GM19324 (cell line): ENCODE results near the gene KRTAP12-1.

Experiments used
- ATAC-seq: cut with Tn5 transposase; IDR thresholded peaks from one replicate; pipeline ENCODE4 v1.9.1; 2021; ENCODE audit warnings: mild to moderate bottlenecking, moderate library complexity; ENCODE audit not compliant: unreplicated experiment, low FRiP score

The KRTAP12-1 gene

DNA sequence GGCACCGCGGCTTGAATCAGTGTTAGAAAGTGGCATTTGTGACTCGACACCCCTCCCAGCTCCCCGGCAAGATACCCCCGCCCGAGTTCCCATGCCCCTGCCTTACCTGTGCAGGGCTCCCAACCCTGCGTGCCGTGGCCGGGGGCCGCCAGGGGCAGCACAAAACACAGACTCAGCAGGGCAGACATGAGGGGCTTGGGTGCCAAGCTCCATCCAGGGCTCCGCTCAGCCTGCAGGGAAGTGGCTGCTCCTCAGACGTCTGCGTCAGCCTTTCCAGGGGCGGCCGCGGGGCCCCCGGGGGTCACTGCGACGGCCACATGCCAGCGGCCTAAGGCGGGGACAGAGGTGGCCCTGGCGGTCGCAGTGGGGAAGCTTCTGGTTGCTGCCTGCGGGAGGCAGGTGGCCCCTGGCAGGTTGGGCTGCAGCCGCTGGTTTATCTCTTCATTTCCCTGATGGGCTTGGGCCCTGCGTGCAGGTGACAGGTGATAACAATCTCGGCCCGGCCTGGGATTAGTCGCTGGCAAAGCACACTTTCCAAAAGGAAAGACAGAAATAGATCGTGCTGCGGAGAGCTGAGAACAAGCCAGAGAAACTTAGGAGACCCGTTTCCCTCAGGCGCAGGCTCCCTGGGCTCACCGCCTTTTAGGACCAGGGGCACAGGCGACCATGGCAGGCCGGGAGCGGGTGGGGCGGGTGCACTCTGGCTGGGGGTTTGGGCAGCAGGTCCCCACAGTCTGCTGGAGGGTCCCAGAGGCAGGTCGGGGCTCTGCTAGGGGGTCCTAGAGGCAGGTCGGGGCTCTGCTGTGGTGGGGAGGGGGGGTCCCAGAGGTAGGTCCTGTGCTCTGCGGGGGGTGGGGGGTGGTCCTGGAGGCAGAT is 29.6 kb upstream of the KRTAP12-1 start, which contains the start of gene TSPEAR:
TSS of gene TSPEAR (minus strand) at position 246 of the 876 bp plus-strand sequence. CDS start at position 188, 58 bp downstream.
- ATAC-seq = no peak

DNA sequence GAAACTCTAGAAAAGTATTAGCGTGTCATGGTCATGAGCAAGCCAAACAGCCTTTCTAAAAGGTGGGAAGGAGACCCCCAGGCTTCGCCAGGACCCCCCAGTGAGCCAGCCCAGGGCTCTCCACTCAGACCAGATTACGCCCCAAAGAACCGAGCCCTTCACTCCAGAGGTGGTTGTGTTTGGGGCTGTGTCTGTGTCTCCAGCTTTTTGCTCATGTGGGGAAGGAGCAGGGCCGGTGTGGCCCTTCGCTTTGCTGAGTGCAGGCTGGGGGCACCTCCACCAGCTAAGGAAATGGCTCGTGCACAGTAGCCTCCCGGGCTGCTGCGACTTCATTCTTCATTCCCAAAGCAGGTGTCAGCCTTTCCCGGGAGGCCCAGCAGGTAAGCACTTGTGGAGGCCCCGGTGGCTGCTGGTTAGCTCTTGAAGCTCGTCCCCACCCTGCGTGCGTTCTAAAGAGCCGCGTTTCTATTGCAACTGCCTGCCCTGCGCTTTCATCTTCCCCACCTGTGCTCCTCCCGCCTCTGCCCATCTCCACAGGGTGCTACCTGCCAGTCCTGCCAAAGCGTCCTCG is 28.9 kb upstream of the KRTAP12-1 start:
- ATAC-seq = no peak

DNA sequence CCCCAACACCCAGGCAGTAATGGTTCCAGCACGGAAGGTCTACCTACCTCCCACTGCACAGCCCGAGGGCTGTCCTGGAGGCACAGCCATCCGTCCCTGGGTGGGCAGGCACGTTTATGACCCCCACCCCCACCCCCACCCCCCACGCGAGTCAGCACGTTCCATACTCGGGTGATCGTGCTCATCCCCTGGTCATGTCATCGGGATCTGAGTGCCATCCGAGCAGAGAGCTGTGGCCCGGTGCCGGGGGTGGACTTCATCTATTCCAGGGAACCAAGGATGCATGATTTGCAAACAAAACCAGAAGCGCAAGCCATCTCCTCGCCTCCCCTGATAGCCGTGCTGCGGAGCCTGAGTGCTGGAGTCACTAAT is 28.3 kb upstream of the KRTAP12-1 start:
- no peak for ATAC-seq

DNA sequence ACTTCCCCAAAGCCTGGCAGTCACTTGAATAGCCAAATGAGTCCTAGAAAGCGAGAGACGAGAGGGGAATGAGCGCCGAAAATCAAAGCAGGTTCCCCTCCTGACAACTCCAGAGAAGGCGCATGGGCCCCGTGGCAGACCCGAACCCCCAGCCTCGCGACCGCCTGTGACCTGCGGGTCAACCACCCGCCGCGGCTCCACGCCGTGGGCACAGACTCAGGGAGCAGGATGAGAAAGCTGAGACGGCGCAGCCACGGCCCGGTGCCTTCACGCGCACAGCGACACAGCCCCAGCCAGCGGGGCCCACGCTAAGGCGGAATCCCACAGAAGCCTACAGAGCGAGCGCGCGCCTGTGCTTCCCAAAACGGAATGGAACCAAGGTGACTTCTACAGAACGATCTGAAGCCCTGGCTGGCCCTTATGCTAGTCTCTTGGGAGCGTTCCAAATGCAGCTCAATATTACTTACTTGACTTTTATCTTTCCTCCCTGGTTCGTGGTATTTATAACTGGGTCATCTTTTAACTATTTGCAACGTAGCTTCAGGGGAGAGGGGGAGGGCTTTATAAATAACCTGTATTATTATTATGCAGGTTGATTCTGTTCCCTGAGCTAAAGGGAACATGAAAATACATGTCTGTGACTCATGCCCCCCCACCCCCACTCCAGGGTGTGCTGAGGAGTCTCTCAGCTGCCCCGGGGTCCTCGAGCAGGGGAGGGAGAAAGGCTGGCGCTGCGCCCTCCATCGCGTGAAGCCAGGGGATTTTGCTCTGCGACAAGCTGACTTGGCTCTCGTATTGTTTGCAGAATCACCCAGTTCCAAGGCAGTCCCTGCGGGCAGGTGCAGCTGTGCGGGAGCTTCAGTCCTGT is 27.7 kb upstream of the KRTAP12-1 start:
- no peak for ATAC-seq

DNA sequence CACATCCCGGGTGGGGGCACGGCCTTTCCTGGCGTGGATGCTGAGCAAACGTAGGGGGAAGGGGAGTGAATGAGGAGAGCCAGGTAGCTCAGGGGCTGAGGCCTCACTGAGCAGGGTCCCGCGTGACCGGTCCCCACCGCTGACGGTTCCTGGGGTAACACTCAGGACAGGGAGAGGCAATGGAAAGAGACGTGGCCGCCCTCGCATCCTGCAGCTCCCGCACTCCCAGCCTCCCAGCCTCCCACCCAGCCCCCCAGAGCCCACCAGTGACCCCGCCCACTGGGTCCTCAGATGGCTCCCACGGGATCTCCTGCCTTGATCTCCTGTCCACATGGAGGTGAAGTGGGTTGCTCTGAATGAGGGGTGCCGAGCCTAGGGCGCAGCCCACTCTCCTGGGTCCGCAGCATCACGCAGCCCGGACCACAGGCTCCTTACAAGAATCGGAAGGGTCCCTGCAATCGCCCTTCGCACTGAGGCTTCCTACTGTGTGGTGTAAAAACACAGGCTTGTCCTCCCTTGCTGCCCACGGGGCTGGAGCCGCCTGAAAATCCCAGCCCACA is 27.0 kb upstream of the KRTAP12-1 start:
- no peak for ATAC-seq

DNA sequence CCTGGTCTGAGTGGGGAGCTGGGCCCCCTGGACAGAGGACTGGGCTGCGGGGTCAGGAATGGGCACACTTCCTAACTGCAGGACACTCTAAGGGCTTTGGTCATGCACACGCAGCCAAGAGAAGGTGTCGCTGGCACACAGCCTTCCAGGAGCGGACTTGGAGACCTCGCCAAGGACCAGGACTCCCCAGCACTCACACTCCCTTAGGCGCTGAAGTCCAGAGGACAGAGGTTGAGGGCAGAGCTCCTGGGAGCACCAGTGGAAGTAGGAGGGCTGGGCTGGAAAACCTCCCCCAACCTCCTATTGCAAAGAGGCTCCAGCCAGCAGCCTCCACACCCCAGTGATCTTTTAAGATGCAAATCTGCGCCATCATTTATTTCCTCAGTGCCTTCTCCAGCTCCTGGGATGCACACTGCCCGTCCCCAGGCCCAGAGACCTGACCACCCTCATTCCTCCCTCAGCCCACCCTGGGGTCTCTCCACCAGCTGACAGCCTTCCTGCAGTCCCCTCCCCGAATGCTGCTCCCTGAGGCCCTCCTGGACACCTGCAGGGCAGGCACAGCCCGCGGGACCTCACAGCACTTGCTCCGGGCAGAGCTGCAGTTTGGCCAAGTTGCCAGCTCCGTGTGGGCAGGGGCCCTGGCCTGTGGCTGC is 26.4 kb upstream of the KRTAP12-1 start:
- ATAC-seq = no peak

DNA sequence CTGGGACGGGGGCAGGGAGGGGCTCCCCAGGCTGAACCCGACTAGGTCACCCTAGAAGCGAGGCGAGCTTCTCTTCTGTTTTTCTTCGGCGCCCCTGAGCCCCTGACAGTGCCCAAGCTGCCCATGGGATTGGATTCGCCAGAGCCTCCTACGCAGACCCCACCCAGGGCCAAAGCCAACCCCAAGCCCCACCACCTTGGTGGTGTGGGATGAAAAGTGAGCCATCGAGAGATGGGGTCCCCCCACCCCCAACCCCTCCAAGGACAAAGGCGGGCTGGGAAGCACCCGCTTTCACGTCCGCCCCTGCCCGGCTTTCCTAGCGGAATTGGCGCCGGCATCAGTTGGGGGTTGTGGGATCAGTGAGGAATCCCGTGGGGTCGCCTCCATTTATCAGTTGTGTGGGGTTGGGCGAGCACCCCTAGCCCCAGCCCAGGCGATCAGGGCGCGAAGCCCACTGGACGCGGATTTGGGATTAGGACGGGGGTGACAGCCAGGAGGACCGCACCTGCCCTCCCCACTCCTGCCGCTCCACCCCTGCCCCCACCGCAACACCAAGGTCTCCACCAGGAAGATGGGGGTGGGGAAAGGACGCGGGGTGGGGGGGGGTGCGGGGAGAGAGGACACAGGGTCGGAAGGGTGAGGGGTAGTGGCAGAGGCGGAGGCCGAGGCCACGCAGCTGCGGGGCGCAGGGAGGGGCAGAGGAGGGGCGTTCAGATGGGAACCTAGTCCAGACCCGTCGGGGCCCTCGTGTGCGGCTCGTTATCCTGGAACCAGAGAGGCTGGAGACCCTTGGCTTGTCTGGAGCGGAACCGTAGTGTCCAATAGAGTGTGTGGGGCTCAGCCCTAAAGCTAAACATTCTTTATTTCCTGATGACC is 25.0 kb upstream of the KRTAP12-1 start:
- no peak for ATAC-seq

DNA sequence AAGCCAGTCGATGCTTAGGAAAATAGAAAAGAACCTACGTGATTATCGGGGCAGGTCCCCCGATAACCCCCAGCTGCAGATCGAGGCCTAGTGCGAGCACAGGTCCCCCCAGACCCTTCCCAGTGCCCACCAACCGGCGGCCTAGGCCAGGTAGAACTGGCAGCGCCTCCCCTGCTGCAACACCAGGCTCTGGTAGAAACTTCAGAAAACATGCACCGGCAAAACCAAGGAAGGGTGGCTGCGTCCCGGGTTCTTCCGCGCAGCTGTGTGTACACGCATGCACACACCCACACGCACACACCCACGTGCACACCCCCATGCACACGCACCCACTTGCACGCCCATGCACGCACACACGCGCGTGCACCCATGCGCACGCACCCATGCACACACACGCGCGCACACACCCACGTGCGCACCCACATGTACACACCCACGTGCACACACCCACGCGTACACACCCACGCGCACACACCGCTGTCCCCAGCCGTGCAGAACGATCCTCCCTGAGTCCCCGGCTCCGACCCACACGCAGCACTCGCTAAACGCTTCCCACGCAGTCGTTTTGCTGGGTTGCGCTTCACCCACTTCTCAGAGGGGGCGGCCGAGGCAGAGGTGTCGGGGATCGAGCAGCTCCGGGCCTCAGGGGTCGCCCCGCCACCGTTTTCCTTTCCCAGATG is 24.2 kb upstream of the KRTAP12-1 start:
- no peak for ATAC-seq

DNA sequence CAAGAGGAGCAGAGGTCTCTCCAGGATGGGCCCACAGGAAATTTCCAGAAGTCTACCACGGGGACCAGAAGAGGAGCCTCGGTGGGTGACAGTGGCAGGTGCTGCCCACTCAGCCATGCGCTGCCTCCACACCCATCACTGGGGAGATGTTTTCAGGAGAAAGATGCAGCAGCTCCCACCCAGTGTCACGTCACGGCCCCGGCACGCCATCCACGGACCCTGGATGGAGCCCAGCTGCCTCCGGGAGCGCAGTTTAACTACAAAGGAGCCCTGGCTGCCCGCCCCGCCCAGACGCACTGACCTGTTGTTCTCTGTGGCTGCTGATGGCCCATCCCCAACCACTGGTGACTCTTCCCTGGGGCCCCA is 22.7 kb upstream of the KRTAP12-1 start:
- no peak for ATAC-seq

DNA sequence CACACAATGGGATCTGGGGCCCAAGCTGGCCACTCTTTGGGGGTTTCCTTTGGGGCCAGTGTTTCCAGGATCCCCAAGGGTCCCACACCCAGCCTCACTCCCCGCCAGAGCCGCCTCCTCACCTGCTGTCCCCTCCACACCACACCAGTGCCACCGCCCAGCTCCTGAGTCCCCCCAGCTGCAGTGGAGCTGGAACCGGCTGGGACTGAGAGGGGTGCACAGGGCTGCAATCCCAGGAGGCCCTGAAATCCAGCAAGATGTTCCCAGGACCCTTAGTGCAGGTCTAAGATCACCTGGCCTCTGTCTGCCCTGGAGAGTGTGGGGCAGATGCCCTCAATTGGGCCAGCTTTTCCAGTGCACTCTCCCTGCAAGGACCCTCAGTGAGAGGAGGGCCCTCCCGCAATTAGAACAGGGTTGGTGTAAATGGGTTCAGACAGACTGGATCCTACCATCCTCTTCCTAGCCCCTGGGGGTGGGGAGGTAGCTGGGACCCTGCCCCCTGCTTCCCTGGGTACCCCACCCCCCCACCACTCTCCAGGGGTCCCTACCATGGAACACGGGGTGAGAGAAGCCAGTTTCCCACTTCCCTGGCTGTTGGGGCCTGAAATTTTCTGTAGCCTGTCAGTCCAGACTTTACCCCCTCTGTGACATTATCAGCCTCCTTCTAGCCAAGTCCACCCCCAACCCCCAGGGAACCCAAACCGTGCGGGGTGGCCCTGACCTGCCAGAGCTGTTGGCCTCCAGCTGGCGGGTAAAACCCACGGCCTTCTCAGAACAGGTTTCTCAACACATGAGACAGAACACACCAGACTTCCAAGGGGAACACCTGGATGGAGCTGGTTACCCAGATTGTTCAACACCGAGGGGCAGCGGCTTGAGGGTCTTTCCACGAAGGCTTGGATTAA is 22.0 kb upstream of the KRTAP12-1 start:
- no peak for ATAC-seq

DNA sequence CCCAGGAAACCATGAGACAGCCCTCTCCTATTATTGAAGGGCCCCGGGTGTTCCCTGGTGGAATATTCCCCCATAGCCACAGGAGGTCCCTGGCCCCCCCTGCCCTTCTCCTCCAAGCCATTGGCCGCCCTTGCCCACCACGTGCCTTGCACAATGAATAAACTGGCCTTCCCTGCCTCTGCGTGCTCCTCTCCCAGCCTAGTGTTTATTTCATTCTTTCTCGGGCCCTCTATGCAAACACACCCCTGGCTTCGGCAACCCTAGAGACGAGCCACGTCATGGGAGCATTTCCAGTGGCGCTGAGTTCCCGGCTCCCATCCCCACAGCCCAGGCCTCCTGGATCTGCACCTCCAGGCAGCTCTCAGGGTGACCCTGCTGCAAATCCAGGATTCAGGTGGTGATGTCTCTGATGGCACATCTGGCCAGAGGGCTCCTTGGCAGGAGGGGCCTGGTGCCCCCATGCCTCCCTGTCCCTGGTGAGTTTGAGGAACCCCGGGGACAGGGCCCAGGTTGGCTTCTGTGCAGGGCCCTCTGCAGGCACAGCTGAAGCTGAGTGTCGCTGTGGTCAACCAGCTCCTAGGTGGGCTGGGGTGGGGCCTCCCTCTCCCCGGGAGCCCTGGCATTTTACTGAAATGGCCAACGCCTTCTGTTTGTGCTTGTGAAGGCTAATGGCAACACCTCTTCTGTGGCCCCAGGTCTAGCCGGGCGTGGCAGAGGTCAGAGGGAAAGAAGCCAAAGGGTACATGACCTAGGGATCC is 21.2 kb upstream of the KRTAP12-1 start:
- no peak for ATAC-seq

DNA sequence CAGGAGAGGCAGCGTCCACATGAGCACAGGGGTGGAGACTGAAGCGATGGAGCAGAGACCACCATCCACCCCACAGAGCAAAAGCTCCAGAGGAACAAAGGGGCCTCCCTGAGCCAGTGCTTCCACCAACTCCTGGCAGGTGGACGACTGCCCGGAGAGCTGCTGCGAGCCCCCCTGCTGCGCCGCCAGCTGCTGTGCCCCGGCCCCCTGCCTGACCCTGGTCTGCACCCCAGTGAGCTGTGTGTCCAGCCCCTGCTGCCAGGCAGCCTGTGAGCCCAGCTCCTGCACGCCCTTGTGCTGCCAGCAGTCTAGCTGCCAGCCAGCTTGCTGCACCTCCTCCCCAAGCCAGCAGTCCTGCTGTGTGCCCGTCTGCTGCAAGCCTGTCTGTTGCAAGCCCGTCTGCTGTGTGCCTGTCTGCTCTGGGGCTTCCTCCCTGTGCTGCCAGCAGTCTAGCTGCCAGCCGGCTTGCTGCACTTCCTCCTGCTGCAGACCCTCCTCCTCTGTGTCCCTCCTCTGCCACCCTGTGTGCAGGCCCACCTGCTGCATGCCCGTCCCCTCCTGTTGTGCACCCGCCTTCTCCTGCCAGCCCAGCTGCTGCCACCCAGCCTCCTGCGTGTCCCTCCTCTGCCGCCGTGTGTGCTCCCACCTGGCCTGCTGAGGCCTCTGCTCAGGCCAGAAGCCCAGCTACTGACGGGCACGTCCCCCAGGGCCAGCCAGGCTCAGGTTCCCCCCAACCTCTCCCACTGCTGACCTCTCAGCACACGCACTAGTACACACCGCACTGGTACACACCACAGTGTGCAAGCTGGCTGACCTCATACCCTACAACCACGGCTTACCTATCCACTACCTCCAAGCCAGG is 20.4 kb upstream of the KRTAP12-1 start:
- ATAC-seq = no peak

DNA sequence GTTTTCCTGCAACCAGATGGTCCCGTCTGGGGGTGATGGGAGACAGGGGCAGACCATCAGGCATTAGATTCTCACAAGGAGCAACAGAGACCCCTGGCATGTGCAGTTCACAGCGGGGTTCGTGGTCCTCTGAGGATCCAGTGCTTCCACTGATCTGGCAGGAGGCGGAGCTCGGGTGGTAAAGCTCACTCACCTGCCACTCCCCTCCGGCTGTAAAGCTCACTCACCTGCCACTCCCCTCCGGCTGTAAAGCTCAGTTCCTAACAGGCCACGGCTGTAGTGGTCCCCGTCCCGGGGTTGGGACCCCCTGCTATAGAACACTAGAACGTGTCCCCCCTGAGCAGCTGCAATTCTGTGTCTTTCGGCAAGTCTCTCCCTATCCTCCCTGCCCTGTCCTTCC is 19.6 kb upstream of the KRTAP12-1 start:
- no peak for ATAC-seq

DNA sequence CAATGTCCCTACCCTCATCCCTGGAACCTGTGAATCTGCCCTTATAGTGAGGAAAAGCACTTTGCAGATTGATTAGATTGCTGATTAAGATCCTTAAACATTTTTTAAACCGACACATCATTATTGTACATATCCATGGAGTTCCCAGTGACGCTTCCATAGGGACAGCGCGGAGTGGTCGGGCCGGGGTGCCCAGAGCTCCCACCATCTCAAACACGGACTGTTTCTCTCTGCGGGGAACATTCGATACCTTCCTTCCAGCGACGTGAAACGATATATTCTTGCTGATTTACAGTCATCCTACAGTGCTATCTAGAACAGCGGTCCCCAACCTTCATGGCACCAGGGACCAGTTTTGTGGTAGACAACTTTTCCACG is 19.0 kb upstream of the KRTAP12-1 start:
- no peak for ATAC-seq

DNA sequence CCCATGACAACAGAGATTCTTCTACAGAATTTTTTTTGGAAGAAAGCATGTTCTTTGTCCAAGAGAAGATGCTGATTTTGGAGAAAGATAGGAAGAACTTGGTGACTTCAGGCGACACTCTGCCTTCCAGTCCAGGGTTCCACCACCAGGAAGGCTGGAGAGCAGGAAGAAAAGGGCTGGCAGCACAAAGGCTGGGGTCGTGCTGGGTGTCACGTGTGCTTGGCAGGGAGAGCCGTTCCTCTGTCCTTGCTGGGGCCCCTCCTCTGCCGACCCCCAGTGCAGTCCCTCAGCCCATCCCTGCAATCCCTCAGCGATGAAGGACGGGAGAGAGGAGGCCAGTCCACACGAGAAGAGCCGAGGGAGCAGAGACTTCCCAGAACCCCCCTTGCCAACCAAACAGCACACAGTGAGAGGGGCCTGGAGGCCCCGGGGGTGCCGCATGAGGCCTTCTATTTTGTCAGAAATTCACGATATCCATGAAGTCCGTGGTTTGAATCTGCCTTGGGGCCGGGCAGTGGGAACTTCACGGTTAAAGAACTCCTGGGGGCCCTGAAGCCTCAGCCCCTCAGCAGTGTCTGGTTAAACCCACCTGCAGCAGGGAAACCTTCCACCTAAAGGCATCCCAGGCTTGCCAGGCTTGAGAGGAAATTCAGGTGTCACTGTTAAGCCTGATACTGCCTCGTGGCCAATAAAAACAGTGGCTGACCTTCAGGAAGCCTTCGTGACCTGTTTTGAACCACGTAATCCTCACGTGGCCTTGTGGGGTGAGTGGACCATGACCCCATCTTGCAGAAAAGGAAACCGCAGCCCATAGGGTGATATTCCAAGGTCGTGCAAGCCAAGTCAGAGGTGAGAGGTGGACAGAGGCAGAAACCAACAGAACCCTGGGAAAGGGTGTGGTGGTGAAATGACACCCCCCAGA is 18.4 kb upstream of the KRTAP12-1 start:
- no peak for ATAC-seq
